Liver (tissue), 3 donors: Measurements from ENCODE around the gene VEGFA.

Experiments used
- CTCF ChIP-seq: fragments of 150-350 bp; IDR thresholded peaks from 2 replicates; pipeline ENCODE4 v1.5.1; 2017; ENCODE audit warnings: improper control_type of control experiment, low read depth, low read length; ENCODE audit not compliant: missing input control
- EGR1 ChIP-seq, 2 donors: IDR thresholded peaks; 2 replicates each; pipeline ENCODE4 v1.6.1; 2016 to 2018; ENCODE audit warnings: antibody characterized with exemption in 2 of 2, low read depth in 2 of 2
- FOXA1 ChIP-seq: IDR thresholded peaks from 2 replicates; pipeline ENCODE4 v1.6.1; 2016; ENCODE audit warnings: antibody characterized with exemption
- MAX ChIP-seq: IDR thresholded peaks from 2 replicates; pipeline ENCODE4 v1.6.1; 2016; ENCODE audit warnings: antibody characterized with exemption
- NR2F2 ChIP-seq: IDR thresholded peaks from 2 replicates; pipeline ENCODE4 v1.6.1; 2016; ENCODE audit warnings: antibody characterized with exemption
- RAD21 ChIP-seq, 2 donors: IDR thresholded peaks; 2 replicates each; pipeline ENCODE4 v1.6.1; 2016; ENCODE audit warnings: antibody characterized with exemption in 2 of 2, mild to moderate bottlenecking in 2 of 2
- REST ChIP-seq: IDR thresholded peaks from 2 replicates; pipeline ENCODE4 v1.6.1; 2016; ENCODE audit warnings: antibody characterized with exemption, mild to moderate bottlenecking
- SP1 ChIP-seq: IDR thresholded peaks from 2 replicates; pipeline ENCODE4 v1.6.1; 2018; ENCODE audit warnings: antibody characterized with exemption, mild to moderate bottlenecking
- TAF1 ChIP-seq: conservative IDR thresholded peaks from 2 replicates; pipeline ENCODE4 v1.6.1; 2016; ENCODE audit warnings: antibody characterized with exemption, mild to moderate bottlenecking
- YY1 ChIP-seq: IDR thresholded peaks from 2 replicates; pipeline ENCODE4 v1.6.1; 2016; ENCODE audit warnings: antibody characterized with exemption, mild to moderate bottlenecking
- TF ChIP-seq, protein P1 (sequence below): IDR thresholded peaks from 2 replicates; pipeline ENCODE4 v1.6.1; 2016; ENCODE audit warnings: antibody characterized with exemption
- donor health status: healthy.
- donor health status: healthy.

DNA sequence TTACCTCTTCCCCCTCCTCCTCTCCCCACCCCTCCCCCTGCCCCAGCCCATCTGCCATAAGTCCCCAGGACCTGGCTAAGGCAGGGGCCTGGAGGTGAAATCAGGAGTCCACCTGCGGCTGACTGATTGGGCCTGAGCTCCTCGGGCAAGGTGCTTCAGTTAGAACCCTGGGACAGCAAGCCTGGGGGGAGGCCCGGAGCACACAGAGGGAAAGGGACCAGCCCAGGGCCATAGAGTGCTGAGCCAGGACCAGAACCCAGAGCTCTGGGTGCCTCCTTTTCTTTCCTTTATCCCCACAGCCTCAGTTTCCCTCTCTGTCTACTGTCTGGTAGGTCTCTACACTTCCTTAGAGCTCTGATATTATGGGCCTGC is 35.7 kb upstream of the VEGFA start:
- TF ChIP-seq MAX = no peak
- TF ChIP-seq CTCF = no peak
- TF ChIP-seq FOXA1 = no peak
- no peak for TF ChIP-seq TAF1
- TF ChIP-seq SP1 = no peak
- no peak for TF ChIP-seq RAD21 (IDR thresholded peaks at IDR 0.05)
- no peak for TF ChIP-seq REST
- TF ChIP-seq YY1 = no peak
- TF ChIP-seq NR2F2 = no peak
- TF ChIP-seq, protein P1, sequence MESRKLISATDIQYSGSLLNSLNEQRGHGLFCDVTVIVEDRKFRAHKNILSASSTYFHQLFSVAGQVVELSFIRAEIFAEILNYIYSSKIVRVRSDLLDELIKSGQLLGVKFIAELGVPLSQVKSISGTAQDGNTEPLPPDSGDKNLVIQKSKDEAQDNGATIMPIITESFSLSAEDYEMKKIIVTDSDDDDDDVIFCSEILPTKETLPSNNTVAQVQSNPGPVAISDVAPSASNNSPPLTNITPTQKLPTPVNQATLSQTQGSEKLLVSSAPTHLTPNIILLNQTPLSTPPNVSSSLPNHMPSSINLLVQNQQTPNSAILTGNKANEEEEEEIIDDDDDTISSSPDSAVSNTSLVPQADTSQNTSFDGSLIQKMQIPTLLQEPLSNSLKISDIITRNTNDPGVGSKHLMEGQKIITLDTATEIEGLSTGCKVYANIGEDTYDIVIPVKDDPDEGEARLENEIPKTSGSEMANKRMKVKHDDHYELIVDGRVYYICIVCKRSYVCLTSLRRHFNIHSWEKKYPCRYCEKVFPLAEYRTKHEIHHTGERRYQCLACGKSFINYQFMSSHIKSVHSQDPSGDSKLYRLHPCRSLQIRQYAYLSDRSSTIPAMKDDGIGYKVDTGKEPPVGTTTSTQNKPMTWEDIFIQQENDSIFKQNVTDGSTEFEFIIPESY = no peak
- TF ChIP-seq EGR1 (IDR thresholded peaks at IDR 0.05; ENCODE audit: low read depth in 2 of 2) = no peak
